Keratinocyte (primary cell): ENCODE results near the gene SPAG6.

ENCODE experiments used
- CTCF ChIP-seq, 3 experiments: IDR thresholded peaks in 1 of 3; conservative IDR thresholded peaks in 1 of 3; optimal IDR thresholded peaks in 1 of 3; 2 replicates in 2 of 3; 3 replicates in 1 of 3; pipeline versions ENCODE3 to v1.5.1; 2011; ENCODE audit warnings: low read length in 3 of 3, mild to moderate bottlenecking in 3 of 3, moderate library complexity in 2 of 3, control low read depth in 1 of 3, inconsistent platforms in 1 of 3; ENCODE audit not compliant: insufficient read depth in 2 of 3; ENCODE audit errors: extremely low read depth in 1 of 3
- EZH2 ChIP-seq: IDR thresholded peaks from one replicate; pipeline ENCODE4 v1.6.1; 2012; ENCODE audit warnings: inconsistent platforms, mild to moderate bottlenecking, low read length, moderate library complexity

- TF ChIP-seq CTCF (optimal IDR thresholded peaks at IDR 0.05 in 1 of 3, IDR thresholded peaks at IDR 0.05 in 1 of 3, conservative IDR thresholded peaks at IDR 0.05 in 1 of 3; ENCODE audit: extremely low read depth in 1 of 3, insufficient read depth in 2 of 3, low read length in 3 of 3) (no peak), EZH2 (no peak)
These were observed 121.6 kb downstream of the SPAG6 start for GRCh38 chr10:22466763-22467334.
